Neural cell (in vitro differentiated cells): ENCODE data around the gene TFR2. TPM values are rescaled to one million over a fixed set of nuclear protein-coding genes. Genes with fewer than 3 reads are reported as not detected.

ENCODE experiments used
- H2AFZ ChIP-seq: fragments of 200-600, 300-800 bp; sonication (generic), shearing (Covaris generic); 2 replicates; pipeline ENCODE4 v1.6.0; 2014; ENCODE audit warnings: low read depth, mild to moderate bottlenecking, antibody characterized with exemption, low read length, moderate library complexity
- H3F3A ChIP-seq: fragments of 200-600 bp; shearing (Covaris generic); 2 replicates; pipeline ENCODE4 v1.6.1; 2016; ENCODE audit warnings: mild to moderate bottlenecking, moderate library complexity, mixed read lengths, antibody characterized with exemption, low read length; ENCODE audit not compliant: insufficient read depth, poor library complexity, severe bottlenecking
- H3K27ac ChIP-seq: fragments of 200-600, 300-800 bp; sonication (generic), shearing (Covaris generic); 2 replicates; pipeline ENCODE4 v1.5.1; 2014; ENCODE audit warnings: mild to moderate bottlenecking, low read length, moderate library complexity
- H3K27me3 ChIP-seq: fragments of 300-800, 200-600 bp; sonication (generic), shearing (Covaris generic); 2 replicates; pipeline ENCODE4 v1.6.0; 2014; ENCODE audit warnings: mild to moderate bottlenecking, low read depth, low read length, moderate library complexity; ENCODE audit not compliant: insufficient read depth
- H3K36me3 ChIP-seq: fragments of 300-800, 200-600 bp; sonication (generic), shearing (Covaris generic); 2 replicates; pipeline ENCODE4 v1.5.1; 2014; ENCODE audit warnings: mild to moderate bottlenecking, antibody characterized with exemption, low read length, moderate library complexity; ENCODE audit not compliant: insufficient read depth
- H3K4me2 ChIP-seq: fragments of 300-800, 200-600 bp; sonication (generic), shearing (Covaris generic); 2 replicates; pipeline ENCODE4 v1.6.0; 2014; ENCODE audit warnings: mild to moderate bottlenecking, low read length
- H3K4me3 ChIP-seq: fragments of 300-800, 200-600 bp; sonication (generic), shearing (Covaris generic); 2 replicates; pipeline ENCODE4 v1.5.1; 2014; ENCODE audit warnings: mild to moderate bottlenecking, low read length, moderate library complexity
- H3K79me2 ChIP-seq: fragments of 200-600 bp; shearing (Covaris generic); replicated peaks from 2 replicates; pipeline ENCODE4 v1.6.0; 2014; ENCODE audit warnings: mild to moderate bottlenecking, low read length, moderate library complexity; ENCODE audit not compliant: insufficient read depth
- H3K9ac ChIP-seq: fragments of 300-800, 200-600 bp; sonication (generic), shearing (Covaris generic); 2 replicates; pipeline ENCODE4 v1.6.1; 2016; ENCODE audit warnings: mild to moderate bottlenecking, low read length, mixed read lengths
- H3K9me2 ChIP-seq: fragments of 200-600 bp; shearing (Covaris generic); 2 replicates; pipeline ENCODE4 v1.6.1; 2016; ENCODE audit warnings: mild to moderate bottlenecking, low read length, mixed read lengths; ENCODE audit not compliant: insufficient read depth
- H3K9me3 ChIP-seq: fragments of 200-600, 300-800 bp; sonication (generic), shearing (Covaris generic); 2 replicates; pipeline ENCODE4 v1.6.1; 2016; ENCODE audit warnings: mild to moderate bottlenecking, mixed run types, low read length, moderate library complexity, mixed read lengths
- H4K20me1 ChIP-seq: fragments of 200-600 bp; shearing (Covaris generic); 2 replicates; pipeline ENCODE4 v1.6.1; 2016; ENCODE audit warnings: mild to moderate bottlenecking, mixed run types; ENCODE audit not compliant: insufficient read depth
- CTCF ChIP-seq: fragments of 450-650 bp; IDR thresholded peaks from 2 replicates; pipeline ENCODE4 v1.5.1; 2014; ENCODE audit warnings: antibody characterized with exemption, mild to moderate bottlenecking, moderate library complexity; ENCODE audit not compliant: poor library complexity, severe bottlenecking
- EP300 ChIP-seq: fragments of 450-650 bp; conservative IDR thresholded peaks from 2 replicates; pipeline ENCODE4 v1.6.1; 2014; ENCODE audit warnings: antibody characterized with exemption, mild to moderate bottlenecking, moderate library complexity; ENCODE audit not compliant: poor library complexity, severe bottlenecking
- EZH2 ChIP-seq: fragments of 200-600, 300-800 bp; shearing (Covaris generic), sonication (generic); IDR thresholded peaks from 2 replicates; pipeline ENCODE4 v1.6.1; 2014; ENCODE audit warnings: antibody characterized with exemption, low read length, borderline replicate concordance, mild to moderate bottlenecking; ENCODE audit not compliant: insufficient read depth, poor library complexity, severe bottlenecking
- MXI1 ChIP-seq: fragments of 450-650 bp; conservative IDR thresholded peaks from 2 replicates; pipeline ENCODE4 v1.6.1; 2014; ENCODE audit warnings: antibody characterized with exemption, mild to moderate bottlenecking; ENCODE audit not compliant: poor library complexity, severe bottlenecking
- POLR2AphosphoS5 ChIP-seq: IDR thresholded peaks from 2 replicates; pipeline ENCODE4 v1.6.1; 2012
- RAD21 ChIP-seq: fragments of 450-650 bp; conservative IDR thresholded peaks from 2 replicates; pipeline ENCODE4 v1.6.1; 2014; ENCODE audit warnings: antibody characterized with exemption, mild to moderate bottlenecking, moderate library complexity
- REST ChIP-seq: IDR thresholded peaks from 2 replicates; pipeline ENCODE4 v1.6.1; 2012; ENCODE audit warnings: borderline replicate concordance
- SMC3 ChIP-seq: fragments of 450-650 bp; conservative IDR thresholded peaks from 2 replicates; pipeline ENCODE4 v1.6.1; 2014; ENCODE audit warnings: antibody characterized with exemption, mild to moderate bottlenecking, moderate library complexity; ENCODE audit not compliant: poor library complexity
- TAF1 ChIP-seq: IDR thresholded peaks from 2 replicates; pipeline ENCODE4 v1.6.1; 2012; ENCODE audit warnings: low read depth
- polyA plus RNA-seq: library from polyadenylated mRNA; depleted of rRNA; stranded (reverse); fragments of >200 nt; gene quantifications from 2 replicates; pipeline ENCODE4 v1.2.3, GENCODE V29; 2014

TFR2 gene
- polyA plus RNA-seq, 1 donor from 2014 or later: 21.0 TPM

- Histone ChIP-seq H3K27ac (no peak overlapping the region), H3K36me3 (no peaks in the 10 kb centered on the region)
These were observed 47.0 kb upstream of the TFR2 start for GRCh38 chr7:100688326-100688860.

GRCh38 chr7:100687751-100688300, 46.5 kb upstream of the TFR2 start:
- Histone ChIP-seq H3K9me3 (no peaks in the 10 kb centered on the region), H2AFZ (no peak overlapping the region), H3K79me2 (peaks cover 42% of the 10 kb centered on the region), H3K27ac (no peak overlapping the region), H3K9me2 (no peaks in the 10 kb centered on the region), H3K27me3 (no peaks in the 10 kb centered on the region), H3F3A (no peaks in the 10 kb centered on the region), H3K4me2 (no peak overlapping the region), H4K20me1 (peaks cover 20% of the 10 kb centered on the region), H3K4me3 (no peak overlapping the region), H3K36me3 (no peaks in the 10 kb centered on the region), H3K9ac (no peak overlapping the region)
- TF ChIP-seq EP300: no peak
- no peak for TF ChIP-seq MXI1
- no peak for TF ChIP-seq POLR2AphosphoS5
- no peak for TF ChIP-seq TAF1
- no peak for TF ChIP-seq RAD21
- no peak for TF ChIP-seq REST
- no peak for TF ChIP-seq SMC3

More at GRCh38 chr7:100688326-100688860, 47.0 kb upstream of the TFR2 start:
- Histone ChIP-seq H4K20me1 (peaks cover 20% of the 10 kb centered on the region), H2AFZ (no peak overlapping the region), H3F3A (no peaks in the 10 kb centered on the region), H3K27me3 (no peaks in the 10 kb centered on the region), H3K9me2 (no peaks in the 10 kb centered on the region), H3K9me3 (no peaks in the 10 kb centered on the region), H3K4me2 (no peak overlapping the region), H3K4me3 (no peak overlapping the region), H3K9ac (no peak overlapping the region), H3K79me2 (peaks cover 48% of the 10 kb centered on the region)
- TF ChIP-seq EP300 (no peak), CTCF (no peak), MXI1 (no peak), RAD21 (no peak), REST (no peak), TAF1 (no peak), SMC3 (no peak), EZH2 (no peak), POLR2AphosphoS5 (no peak)
